Peyer's patch (tissue), 4 donors: ENCODE measurements around the gene TBC1D22B.

ENCODE experiments used
- CTCF ChIP-seq, 6 experiments: fragments of 450-650 bp in 4 of 6; fragments of 200-600 bp in 2 of 6; sonication (generic) in 1 of 6; IDR thresholded peaks; one replicate each; pipeline ENCODE4 v1.5.1; 2017 to 2019; ENCODE audit warnings: antibody characterized with exemption in 6 of 6, mild to moderate bottlenecking in 3 of 6, moderate library complexity in 1 of 6
- POLR2A ChIP-seq, 2 donors: fragments of 450-650 bp; IDR thresholded peaks; one replicate each; pipeline ENCODE4 v1.5.1; 2017; ENCODE audit warnings: antibody characterized with exemption in 2 of 2, mild to moderate bottlenecking in 2 of 2, moderate library complexity in 2 of 2

GRCh38 chr6:37284781-37285180 is 27.2 kb downstream of the TBC1D22B start:
- TF ChIP-seq CTCF (IDR thresholded peaks at IDR 0.05) (no peak), POLR2A (IDR thresholded peaks at IDR 0.05) (no peak)
